Testis (tissue), 3 donors: ENCODE results near the gene LANCL2. TPM values are rescaled to one million over a fixed set of nuclear protein-coding genes. Genes with fewer than 3 reads are reported as not detected.

Experiments
- DNase-seq: peaks from one replicate; pipeline ENCODE4 v3.0.0-alpha.2; 2019
- H3K27ac ChIP-seq, 2 donors: fragments of 200-600 bp; sonication (generic); one replicate each; pipeline ENCODE4 v1.5.1; 2019
- H3K27me3 ChIP-seq: fragments of 200-600 bp; sonication (generic); one replicate; pipeline ENCODE4 v1.5.1; 2019
- H3K36me3 ChIP-seq: fragments of 200-600 bp; sonication (generic); one replicate; pipeline ENCODE4 v1.5.1; 2017; ENCODE audit warnings: low read depth; ENCODE audit errors: missing control alignments
- H3K4me1 ChIP-seq: fragments of 200-600 bp; sonication (generic); one replicate; pipeline ENCODE4 v1.5.1; 2019
- H3K4me3 ChIP-seq, 2 donors: fragments of 200-600 bp; sonication (generic); one replicate each; pipeline ENCODE4 v1.5.1; 2017 to 2019
- H3K9me3 ChIP-seq: fragments of 200-600 bp; sonication (generic); one replicate; pipeline ENCODE4 v1.5.1; 2017
- CTCF ChIP-seq, 3 experiments: fragments of 450-650 bp in 2 of 3; fragments of 200-600 bp in 1 of 3; sonication (generic) in 1 of 3; IDR thresholded peaks; one replicate each; pipeline ENCODE4 v1.5.1; 2016 to 2019; ENCODE audit warnings: antibody characterized with exemption in 3 of 3, mild to moderate bottlenecking in 2 of 3, moderate library complexity in 1 of 3
- POLR2A ChIP-seq: fragments of 450-650 bp; IDR thresholded peaks from one replicate; pipeline ENCODE4 v1.6.1; 2017; ENCODE audit warnings: antibody characterized with exemption, mild to moderate bottlenecking, moderate library complexity
- WGBS, 2 donors: methylation state at CpG; one replicate each; pipeline ENCODE4 v1.1.5; 2018; 5-methylcytosine and 5-hydroxymethylcytosine counted together
- intact Hi-C: fragments of 100-400 bp; cut with DNase I; formaldehyde crosslinking; loops from one replicate; pipeline ENCODE4 v1.15.1; 2023; ENCODE audit warnings: low total_unique reads
- polyA plus RNA-seq: library from polyadenylated mRNA; stranded (reverse); fragments of 350-450 nt; fragmentation: Illumina TruSeq; extraction: RNeasy Lipid Tissue Mini Kit (QIAGEN cat#74804); gene quantifications from one replicate; pipeline ENCODE4 v1.2.3, GENCODE V29; 2014; ENCODE audit warnings: low read depth, low replicate concordance; ENCODE audit not compliant: insufficient read depth
- total RNA-seq, 2 donors: library from RNA; depleted of rRNA; stranded (reverse); fragments of >200 nt; gene quantifications; one replicate each; pipeline ENCODE4 v1.2.3, GENCODE V29; 2016

LANCL2 gene
- total and polyA plus RNA-seq, 3 donors from 2014 or later, result 49.0 to 59.7 (median 50.5) TPM

GRCh38 chr7:55425141-55425752, 60.1 kb downstream of the LANCL2 start:
- Histone ChIP-seq H3K9me3 (no peaks in the 10 kb centered on the region), H3K27ac (no peak overlapping the region), H3K36me3 (no peaks in the 10 kb centered on the region), H3K27me3 (no peaks in the 10 kb centered on the region), H3K4me3 (no peak overlapping the region), H3K4me1 (no peaks in the 10 kb centered on the region)
- TF ChIP-seq POLR2A (no peak), CTCF (IDR thresholded peaks at IDR 0.05) (no peak)
- no peak for DNase-seq
- 82 to 86% methylated on average over 11 of the region's 11 CpGs for WGBS, 2 donors
- intact Hi-C loops, result no loop called here

GRCh38 chr7:55426676-55427075, 61.5 kb downstream of the LANCL2 start:
- Histone ChIP-seq H3K27ac (no peak overlapping the region), H3K9me3 (no peaks in the 10 kb centered on the region), H3K4me1 (no peaks in the 10 kb centered on the region), H3K4me3 (no peak overlapping the region), H3K36me3 (no peaks in the 10 kb centered on the region), H3K27me3 (no peaks in the 10 kb centered on the region)
- no peak for DNase-seq
- 84 to 86% methylated on average over 12 of the region's 12 CpGs for WGBS, 2 donors
- no peak for TF ChIP-seq CTCF (IDR thresholded peaks at IDR 0.05)
- TF ChIP-seq POLR2A, result no peak
- intact Hi-C loops, result no loop called here

- WGBS, 2 donors, result 48 to 52% methylated on average over 4 of the region's 4 CpGs
- no peak for DNase-seq
- no peaks in the 10 kb centered on the region for H3K36me3 ChIP-seq
- H3K4me3 ChIP-seq, result no peak overlapping the region
- no peaks in the 10 kb centered on the region for H3K27me3 ChIP-seq
- intact Hi-C loops, result no loop called here
- H3K27ac ChIP-seq, result peak overlapping the region; percentile 16 to 58
- TF ChIP-seq CTCF (IDR thresholded peaks at IDR 0.05) (no peak), POLR2A (no peak)
- H3K9me3 ChIP-seq, result no peaks in the 10 kb centered on the region
- H3K4me1 ChIP-seq, result no peaks in the 10 kb centered on the region
These were observed 62.2 kb downstream of the LANCL2 start for GRCh38 chr7:55427342-55427741.

GRCh38 chr7:55427800-55428199, 62.7 kb downstream of the LANCL2 start:
- DNase-seq, result no peak
- WGBS, 2 donors, result 52 to 74% methylated on average over 11 of the region's 11 CpGs
- no peak overlapping the region for H3K4me3 ChIP-seq
- no peaks in the 10 kb centered on the region for H3K9me3 ChIP-seq
- H3K36me3 ChIP-seq, result no peaks in the 10 kb centered on the region
- no peaks in the 10 kb centered on the region for H3K27me3 ChIP-seq
- no peaks in the 10 kb centered on the region for H3K4me1 ChIP-seq
- intact Hi-C loops, result no loop called here
- peak overlapping the region; percentile 16 to 58 for H3K27ac ChIP-seq
- TF ChIP-seq CTCF (IDR thresholded peaks at IDR 0.05) (no peak), POLR2A (no peak)

GRCh38 chr7:55429835-55430499, 64.8 kb downstream of the LANCL2 start:
- Histone ChIP-seq H3K27me3 (no peaks in the 10 kb centered on the region), H3K4me1 (no peaks in the 10 kb centered on the region), H3K9me3 (no peaks in the 10 kb centered on the region), H3K4me3 (no peak overlapping the region), H3K27ac (no peak overlapping the region), H3K36me3 (no peaks in the 10 kb centered on the region)
- no peak for DNase-seq
- intact Hi-C loops, result no loop called here
- 74 to 86% methylated on average over 8 to 11 of the region's 11 CpGs for WGBS, 2 donors
- TF ChIP-seq POLR2A (no peak), CTCF (IDR thresholded peaks at IDR 0.05) (no peak)
